ENCODE data around the gene SLC8A1.
A peak's percentile ranks its signal among the peaks of the same experiment; 100 is the strongest.

Gene SLC8A1

GRCh38 chr2:40419364-40419762, 32.5 kb downstream of the SLC8A1 start:
- DNase-seq: no peak

GRCh38 chr2:40418614-40419363, 33.1 kb downstream of the SLC8A1 start:
- no peak for DNase-seq

GRCh38 chr2:40416486-40416885, 35.4 kb downstream of the SLC8A1 start:
- no peak for DNase-seq

- no peak for DNase-seq
These were observed 36.5 kb downstream of the SLC8A1 start for GRCh38 chr2:40415391-40415790.

GRCh38 chr2:40412456-40412855, 39.4 kb downstream of the SLC8A1 start:
- no peak for DNase-seq

- DNase-seq: no peak
These were observed 41.2 kb downstream of the SLC8A1 start for GRCh38 chr2:40410695-40411094.

- no peak for DNase-seq
These were observed 42.2 kb downstream of the SLC8A1 start for GRCh38 chr2:40409734-40410133.

GRCh38 chr2:40406485-40407289, 45.2 kb downstream of the SLC8A1 start:
- no peak for DNase-seq

GRCh38 chr2:40405465-40405864, 46.4 kb downstream of the SLC8A1 start:
- no peak for DNase-seq

GRCh38 chr2:40404517-40404916, 47.4 kb downstream of the SLC8A1 start:
- DNase-seq: no peak

- DNase-seq: no peak
These were observed 48.6 kb downstream of the SLC8A1 start for GRCh38 chr2:40403233-40403836.

- DNase-seq: no peak
These were observed 50.0 kb downstream of the SLC8A1 start for GRCh38 chr2:40401896-40402295.

- DNase-seq: no peak
These were observed 51.4 kb downstream of the SLC8A1 start for GRCh38 chr2:40400336-40400953.

GRCh38 chr2:40397765-40398164, 54.1 kb downstream of the SLC8A1 start:
- no peak for DNase-seq

GRCh38 chr2:40396124-40396523, 55.8 kb downstream of the SLC8A1 start:
- no peak for DNase-seq

- DNase-seq: no peak
These were observed 56.5 kb downstream of the SLC8A1 start for GRCh38 chr2:40395169-40396073.

- DNase-seq: no peak
These were observed 57.3 kb downstream of the SLC8A1 start for GRCh38 chr2:40394597-40394996.

- DNase-seq: no peak
These were observed 57.9 kb downstream of the SLC8A1 start for GRCh38 chr2:40394031-40394430.

- DNase-seq: no peak
These were observed 63.7 kb downstream of the SLC8A1 start for GRCh38 chr2:40388161-40388560.

- DNase-seq: no peak
These were observed 65.7 kb downstream of the SLC8A1 start for GRCh38 chr2:40386177-40386576.

GRCh38 chr2:40384714-40385113, 67.2 kb downstream of the SLC8A1 start:
- peak; percentile 1 for DNase-seq

- no peak for DNase-seq
These were observed 67.7 kb downstream of the SLC8A1 start for GRCh38 chr2:40384233-40384632.

Data from CD4-positive, alpha-beta T cell treated with Interleukin-21 for 1 hour (primary cell).